DOHH2 (cell line): ENCODE data around the gene GPR160.

ENCODE experiments used
- CTCF ChIP-seq: fragments of 200-600 bp; sonication (generic); IDR thresholded peaks from one replicate; pipeline ENCODE4 v1.5.1; 2014; ENCODE audit warnings: antibody characterized with exemption, mild to moderate bottlenecking, low read depth, low read length; ENCODE audit not compliant: poor library complexity, severe bottlenecking
- EZH2phosphoT487 ChIP-seq: fragments of 200-600 bp; sonication (generic); IDR thresholded peaks from 2 replicates; pipeline ENCODE4 v1.6.1; 2017; ENCODE audit warnings: borderline replicate concordance, mild to moderate bottlenecking, antibody characterized with exemption, low read length, moderate library complexity, mixed read lengths

GRCh38 chr3:170021083-170021482 is 16.7 kb upstream of the GPR160 start:
- TF ChIP-seq CTCF, result peak; percentile 48
- no peak for TF ChIP-seq EZH2phosphoT487
